ENCODE results near the gene NSFL1C.

DNA sequence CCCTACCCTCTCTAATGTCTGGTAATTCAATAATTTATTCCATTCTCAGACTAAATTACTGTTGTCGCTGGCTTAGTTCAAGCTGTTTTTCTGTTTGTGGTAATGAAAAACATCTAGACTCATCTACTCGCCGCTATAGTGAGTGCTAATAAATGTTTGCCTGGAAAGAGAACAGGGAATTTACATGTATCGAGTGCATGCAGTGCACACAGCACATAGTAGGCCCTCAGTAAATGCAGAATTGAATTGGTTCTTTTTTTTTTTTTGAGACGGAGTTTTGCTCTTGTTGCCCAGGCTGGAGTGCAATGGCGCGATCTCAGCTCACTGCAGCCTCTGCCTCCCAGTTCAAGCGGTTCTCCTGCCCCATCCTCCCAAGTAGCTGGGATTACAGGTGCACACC, 7.7 kb upstream of the NSFL1C start:
- TF ChIP-seq, protein P1, sequence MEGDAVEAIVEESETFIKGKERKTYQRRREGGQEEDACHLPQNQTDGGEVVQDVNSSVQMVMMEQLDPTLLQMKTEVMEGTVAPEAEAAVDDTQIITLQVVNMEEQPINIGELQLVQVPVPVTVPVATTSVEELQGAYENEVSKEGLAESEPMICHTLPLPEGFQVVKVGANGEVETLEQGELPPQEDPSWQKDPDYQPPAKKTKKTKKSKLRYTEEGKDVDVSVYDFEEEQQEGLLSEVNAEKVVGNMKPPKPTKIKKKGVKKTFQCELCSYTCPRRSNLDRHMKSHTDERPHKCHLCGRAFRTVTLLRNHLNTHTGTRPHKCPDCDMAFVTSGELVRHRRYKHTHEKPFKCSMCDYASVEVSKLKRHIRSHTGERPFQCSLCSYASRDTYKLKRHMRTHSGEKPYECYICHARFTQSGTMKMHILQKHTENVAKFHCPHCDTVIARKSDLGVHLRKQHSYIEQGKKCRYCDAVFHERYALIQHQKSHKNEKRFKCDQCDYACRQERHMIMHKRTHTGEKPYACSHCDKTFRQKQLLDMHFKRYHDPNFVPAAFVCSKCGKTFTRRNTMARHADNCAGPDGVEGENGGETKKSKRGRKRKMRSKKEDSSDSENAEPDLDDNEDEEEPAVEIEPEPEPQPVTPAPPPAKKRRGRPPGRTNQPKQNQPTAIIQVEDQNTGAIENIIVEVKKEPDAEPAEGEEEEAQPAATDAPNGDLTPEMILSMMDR (conservative IDR thresholded peaks at IDR 0.05; ENCODE audit: low read depth in 2 of 2): no peak
- TF ChIP-seq POLR2AphosphoS5 (IDR thresholded peaks at IDR 0.05; ENCODE audit: low read depth) (no peak), EZH2 (IDR thresholded peaks at IDR 0.05; ENCODE audit: low read depth, unreplicated experiment) (no peak), EZH2phosphoT487 (IDR thresholded peaks at IDR 0.05; ENCODE audit: unreplicated experiment) (no peak), JUNB (IDR thresholded peaks at IDR 0.05; ENCODE audit: unreplicated experiment) (no peak), NANOG (IDR thresholded peaks at IDR 0.05; ENCODE audit: borderline replicate concordance) (no peak), CREB1 (CRISPR knock-in tag; IDR thresholded peaks at IDR 0.05; ENCODE audit: low read depth) (no peak)
- TF ChIP-seq, protein P2, sequence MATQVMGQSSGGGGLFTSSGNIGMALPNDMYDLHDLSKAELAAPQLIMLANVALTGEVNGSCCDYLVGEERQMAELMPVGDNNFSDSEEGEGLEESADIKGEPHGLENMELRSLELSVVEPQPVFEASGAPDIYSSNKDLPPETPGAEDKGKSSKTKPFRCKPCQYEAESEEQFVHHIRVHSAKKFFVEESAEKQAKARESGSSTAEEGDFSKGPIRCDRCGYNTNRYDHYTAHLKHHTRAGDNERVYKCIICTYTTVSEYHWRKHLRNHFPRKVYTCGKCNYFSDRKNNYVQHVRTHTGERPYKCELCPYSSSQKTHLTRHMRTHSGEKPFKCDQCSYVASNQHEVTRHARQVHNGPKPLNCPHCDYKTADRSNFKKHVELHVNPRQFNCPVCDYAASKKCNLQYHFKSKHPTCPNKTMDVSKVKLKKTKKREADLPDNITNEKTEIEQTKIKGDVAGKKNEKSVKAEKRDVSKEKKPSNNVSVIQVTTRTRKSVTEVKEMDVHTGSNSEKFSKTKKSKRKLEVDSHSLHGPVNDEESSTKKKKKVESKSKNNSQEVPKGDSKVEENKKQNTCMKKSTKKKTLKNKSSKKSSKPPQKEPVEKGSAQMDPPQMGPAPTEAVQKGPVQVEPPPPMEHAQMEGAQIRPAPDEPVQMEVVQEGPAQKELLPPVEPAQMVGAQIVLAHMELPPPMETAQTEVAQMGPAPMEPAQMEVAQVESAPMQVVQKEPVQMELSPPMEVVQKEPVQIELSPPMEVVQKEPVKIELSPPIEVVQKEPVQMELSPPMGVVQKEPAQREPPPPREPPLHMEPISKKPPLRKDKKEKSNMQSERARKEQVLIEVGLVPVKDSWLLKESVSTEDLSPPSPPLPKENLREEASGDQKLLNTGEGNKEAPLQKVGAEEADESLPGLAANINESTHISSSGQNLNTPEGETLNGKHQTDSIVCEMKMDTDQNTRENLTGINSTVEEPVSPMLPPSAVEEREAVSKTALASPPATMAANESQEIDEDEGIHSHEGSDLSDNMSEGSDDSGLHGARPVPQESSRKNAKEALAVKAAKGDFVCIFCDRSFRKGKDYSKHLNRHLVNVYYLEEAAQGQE (IDR thresholded peaks at IDR 0.05; ENCODE audit: unreplicated experiment): no peak
- TF ChIP-seq, protein P3, sequence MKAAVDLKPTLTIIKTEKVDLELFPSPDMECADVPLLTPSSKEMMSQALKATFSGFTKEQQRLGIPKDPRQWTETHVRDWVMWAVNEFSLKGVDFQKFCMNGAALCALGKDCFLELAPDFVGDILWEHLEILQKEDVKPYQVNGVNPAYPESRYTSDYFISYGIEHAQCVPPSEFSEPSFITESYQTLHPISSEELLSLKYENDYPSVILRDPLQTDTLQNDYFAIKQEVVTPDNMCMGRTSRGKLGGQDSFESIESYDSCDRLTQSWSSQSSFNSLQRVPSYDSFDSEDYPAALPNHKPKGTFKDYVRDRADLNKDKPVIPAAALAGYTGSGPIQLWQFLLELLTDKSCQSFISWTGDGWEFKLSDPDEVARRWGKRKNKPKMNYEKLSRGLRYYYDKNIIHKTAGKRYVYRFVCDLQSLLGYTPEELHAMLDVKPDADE (IDR thresholded peaks at IDR 0.05): no peak
